ELR (cell line): ENCODE results near the gene PLXDC1.
A peak's percentile ranks its signal among the peaks of the same experiment; 100 is the strongest.
"Not testable (repeated sequence)": the region's sequence is repeated elsewhere in the genome, so short reads cannot be mapped to it uniquely, and the experiment has no call there.

Experiments
- DNase-seq: peaks from one replicate; pipeline ENCODE4 v3.0.0-alpha.2; 2015; ENCODE audit warnings: low read depth

Gene PLXDC1

GRCh38 chr17:39125143-39125875 is 26.1 kb downstream of the PLXDC1 start:
- DNase-seq, result no peak

DNA sequence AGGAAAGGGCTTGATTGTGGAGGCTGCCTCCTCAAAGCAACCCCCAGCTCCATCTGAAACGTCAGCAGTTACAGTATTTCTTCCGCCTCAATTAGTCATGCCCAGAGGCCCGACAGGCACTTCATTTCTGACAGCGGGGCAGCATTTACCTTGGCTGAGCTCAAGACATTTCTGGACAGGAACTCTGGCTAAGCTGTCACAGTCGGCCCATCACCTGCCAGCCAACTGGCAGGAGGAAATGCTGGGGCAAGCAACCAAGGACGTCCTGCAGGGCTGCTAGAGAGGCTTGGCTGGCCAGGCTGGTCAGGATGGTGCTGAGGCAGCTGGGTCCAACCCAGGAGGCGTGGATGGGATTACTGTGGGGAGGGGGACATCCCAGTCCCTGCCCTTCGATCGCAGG is 27.8 kb downstream of the PLXDC1 start:
- DNase-seq, result no peak

GRCh38 chr17:39122991-39123390 is 28.4 kb downstream of the PLXDC1 start:
- no peak for DNase-seq

DNA sequence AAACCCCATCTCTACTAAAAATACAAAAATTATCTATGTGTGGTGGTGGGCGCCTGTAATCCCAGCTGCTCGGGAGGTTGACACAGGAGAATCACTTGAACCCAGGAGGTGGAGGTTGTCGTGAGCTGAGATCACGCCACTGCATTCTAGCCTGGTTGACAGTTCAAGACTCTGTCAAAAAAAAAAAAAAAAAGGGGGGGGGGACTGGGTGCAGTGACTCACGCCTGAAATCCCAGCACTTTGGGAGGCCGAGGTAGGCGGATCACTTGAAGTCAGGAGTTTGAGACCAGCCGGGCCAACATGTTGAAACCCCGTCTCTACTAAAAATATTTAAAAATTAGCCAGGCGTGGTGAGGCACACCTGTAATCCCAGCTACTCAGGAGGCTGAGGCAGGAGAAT is 29.5 kb downstream of the PLXDC1 start:
- DNase-seq, result not testable (repeated sequence)

DNA sequence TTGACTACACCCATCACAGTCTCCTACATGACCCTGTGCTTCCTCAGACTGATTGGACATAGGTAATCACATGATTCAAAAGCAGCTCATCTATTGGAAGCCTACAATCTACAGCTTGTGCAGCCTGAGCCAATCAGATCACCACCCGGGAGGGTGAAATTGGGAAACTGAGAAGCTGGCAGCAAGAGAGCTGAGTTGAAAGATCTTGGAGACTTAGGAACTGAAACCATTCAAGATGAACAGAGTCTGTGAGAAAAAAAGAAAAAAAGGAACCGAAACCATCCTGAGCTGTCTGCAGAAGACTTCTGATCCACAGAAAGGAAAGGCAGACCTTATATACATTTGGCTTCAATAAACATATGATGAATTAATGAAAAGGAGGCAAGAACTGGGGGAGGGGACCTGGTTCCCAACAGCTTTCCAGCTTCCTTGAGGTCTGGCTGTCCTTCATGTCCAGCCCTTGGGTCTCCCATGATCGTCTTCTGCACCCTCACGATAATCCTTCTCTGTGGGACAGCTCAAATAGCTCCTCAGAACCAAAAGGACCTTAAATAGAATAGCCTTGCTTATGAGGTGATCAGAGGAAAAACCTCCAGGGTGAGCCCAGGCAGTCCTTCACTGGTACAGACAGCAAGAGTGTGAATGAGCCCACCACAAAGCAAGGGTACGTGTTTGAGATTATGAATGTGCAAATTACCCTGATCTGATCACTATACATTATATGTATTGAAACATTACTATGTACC is 32.6 kb downstream of the PLXDC1 start:
- no peak for DNase-seq

- DNase-seq, result no peak
These were observed 35.2 kb downstream of the PLXDC1 start for GRCh38 chr17:39116224-39116623.

- peak; percentile 74 for DNase-seq
These were observed 36.3 kb downstream of the PLXDC1 start for GRCh38 chr17:39115135-39115534.

DNA sequence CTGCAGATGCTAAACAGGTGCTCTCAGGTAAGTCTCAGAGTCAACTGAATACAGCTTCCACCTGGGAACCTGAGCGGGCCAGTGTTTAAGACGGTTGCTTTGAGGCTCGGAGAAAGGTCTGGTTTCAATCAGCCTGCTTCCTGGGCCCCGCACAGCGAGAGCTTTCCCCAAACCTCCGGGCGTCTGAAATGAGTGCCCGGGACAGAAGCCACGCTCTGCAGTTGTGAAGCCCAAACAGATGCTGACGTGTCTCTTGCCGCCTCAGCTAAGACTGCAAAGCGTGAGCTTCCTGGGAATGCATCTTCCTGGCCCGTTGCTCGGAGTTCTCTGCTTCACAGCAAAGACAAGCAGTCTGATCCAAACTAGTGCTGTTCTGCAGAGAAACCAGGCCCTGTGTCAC is 36.7 kb downstream of the PLXDC1 start:
- peak; percentile 55 for DNase-seq

DNA sequence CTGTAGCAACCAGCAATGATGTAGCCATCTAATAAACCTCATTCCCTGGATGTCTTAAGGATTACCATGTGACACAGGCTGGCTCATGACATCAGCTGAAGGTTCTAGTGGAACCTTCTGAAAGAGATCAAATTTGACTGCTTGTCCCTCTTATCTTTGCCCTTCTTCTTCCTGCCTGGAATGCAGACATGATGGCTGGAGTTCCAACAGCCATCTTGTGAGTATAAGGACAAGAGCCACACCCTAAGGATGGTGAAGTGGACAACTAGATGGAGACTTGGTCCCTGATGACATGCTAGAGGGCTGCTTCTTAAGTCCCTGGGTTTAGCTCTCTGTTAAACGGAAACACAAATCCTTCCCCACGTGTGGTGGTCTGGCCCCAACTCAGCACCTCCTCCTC is 37.6 kb downstream of the PLXDC1 start:
- DNase-seq, result no peak

GRCh38 chr17:39110435-39111136 is 40.9 kb downstream of the PLXDC1 start:
- no peak for DNase-seq

DNA sequence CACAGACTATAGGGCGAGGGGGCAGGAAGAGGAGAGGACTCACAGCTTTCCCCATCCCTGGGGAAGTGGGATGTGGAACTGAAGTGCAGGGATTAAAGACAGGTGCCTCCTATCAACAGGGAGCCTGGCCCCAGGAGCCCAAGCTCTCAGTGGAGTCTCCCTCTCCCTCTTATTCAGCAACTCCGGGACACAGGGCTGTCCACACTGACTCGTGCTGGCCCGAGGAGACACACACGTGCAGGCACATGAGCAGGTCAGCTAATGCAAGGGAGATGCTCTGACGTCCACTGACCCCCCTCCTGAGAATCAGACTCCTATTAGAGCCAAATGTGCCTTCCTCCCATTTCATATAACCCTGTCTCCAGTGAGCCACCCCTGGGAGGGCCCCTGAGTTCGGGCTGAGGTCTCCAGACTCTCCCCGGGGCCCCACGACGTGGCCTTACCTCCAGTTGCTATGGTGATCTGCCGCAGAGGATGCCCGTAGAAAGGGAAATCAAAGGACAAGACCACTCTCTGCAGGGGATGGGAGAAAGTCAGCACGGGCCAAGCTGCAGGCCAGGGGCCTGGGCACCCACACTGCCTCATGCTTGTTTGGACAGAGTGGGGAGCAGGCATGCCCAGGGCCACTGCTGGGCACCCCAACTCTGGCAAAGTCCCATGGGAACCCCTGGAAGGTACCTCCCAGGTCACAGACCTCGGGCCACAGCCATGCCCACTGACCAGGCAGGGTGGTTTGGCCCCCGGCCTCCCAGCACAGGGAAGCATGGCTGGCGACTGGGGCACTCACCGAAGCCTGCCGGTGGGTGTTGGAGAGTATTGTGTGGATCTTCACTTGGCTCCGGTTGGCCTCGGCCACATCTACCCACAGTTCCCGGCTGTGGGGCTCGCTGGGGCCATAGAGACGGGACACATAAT is 42.7 kb downstream of the PLXDC1 start:
- DNase-seq, result no peak

DNA sequence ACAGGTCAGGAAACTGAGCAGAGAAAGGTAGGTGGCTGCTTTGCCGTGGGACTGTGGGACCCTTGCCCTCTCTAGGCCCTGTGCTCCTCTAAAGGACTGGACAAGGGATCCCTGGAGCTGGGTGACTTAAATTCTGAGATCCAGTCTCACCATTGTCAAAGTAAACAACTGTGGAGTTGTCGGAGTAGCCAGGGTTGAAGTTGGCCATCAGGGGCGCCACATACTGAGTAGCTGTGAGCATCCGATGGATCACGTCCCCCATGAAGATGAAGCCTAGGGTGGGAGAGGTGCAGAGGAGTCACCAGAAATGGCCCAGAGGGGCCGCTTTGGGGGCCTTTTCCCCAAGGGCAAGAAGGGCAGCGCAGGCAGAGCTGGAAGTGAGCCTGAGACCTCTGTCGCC is 43.5 kb downstream of the PLXDC1 start:
- DNase-seq, result no peak

- no peak for DNase-seq
These were observed 44.3 kb downstream of the PLXDC1 start for GRCh38 chr17:39107155-39107554.

GRCh38 chr17:39105705-39106104 is 45.7 kb downstream of the PLXDC1 start:
- DNase-seq, result no peak

DNA sequence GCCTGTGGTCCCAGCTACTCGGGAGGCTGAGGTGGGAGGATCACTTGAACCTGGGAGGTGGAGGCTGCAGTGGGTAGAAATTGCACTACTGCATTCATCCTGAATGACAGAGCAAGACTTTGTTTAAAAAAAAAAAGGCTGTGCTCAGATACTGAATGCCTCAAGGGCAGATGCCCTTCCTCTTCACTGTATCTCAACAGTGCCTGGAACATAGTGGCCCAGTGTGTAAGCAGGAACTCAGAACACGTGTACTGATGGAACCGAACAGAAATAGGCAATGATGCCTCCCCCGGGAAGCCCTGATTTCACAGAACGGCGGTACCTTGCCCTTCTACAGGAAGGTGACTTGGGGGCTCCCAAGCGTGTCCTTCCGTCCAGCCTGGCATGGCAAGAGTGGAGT is 46.8 kb downstream of the PLXDC1 start:
- DNase-seq, result peak; percentile 15

DNA sequence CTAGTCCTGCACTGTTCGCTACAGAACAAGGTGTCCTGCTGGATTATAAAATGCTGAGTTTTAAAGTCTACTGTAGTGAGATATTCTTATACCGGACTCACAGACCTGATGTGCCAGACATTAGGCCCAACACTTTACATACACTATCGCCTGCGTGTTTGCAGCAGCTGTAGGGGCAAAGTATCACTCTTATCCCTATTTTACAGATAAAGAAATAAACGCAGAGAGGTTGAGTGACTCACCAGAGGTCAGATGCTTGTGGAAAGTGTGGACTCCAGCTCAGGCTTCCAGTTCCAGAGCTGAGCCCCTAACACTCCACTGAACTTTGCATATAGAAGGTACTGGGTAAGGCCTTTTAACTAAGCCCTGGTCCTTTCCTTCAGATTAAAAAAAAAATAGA is 47.4 kb downstream of the PLXDC1 start:
- DNase-seq, result peak; percentile 43

DNA sequence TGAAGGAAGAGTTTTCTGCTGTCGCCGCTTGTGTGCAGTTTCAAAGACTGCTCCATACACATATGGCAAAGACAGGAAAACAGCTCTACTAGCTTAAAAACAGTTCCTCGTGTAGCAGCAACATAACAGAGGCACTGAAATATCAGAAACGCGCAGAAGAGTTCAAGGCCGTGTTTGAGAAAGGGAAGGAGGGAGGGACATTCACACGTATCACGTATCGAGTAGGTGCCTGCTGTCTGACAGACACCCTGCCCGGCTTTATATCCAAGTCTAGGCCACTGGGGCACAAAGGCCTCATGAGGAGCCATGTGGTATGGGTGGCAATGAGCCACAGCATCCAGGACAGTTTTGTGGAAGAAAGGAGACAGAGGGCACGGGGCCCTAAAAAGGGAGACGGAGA is 50.3 kb downstream of the PLXDC1 start:
- DNase-seq, result no peak

- no peak for DNase-seq
These were observed 50.9 kb downstream of the PLXDC1 start for GRCh38 chr17:39100530-39100929.

GRCh38 chr17:39099663-39100286 is 51.7 kb downstream of the PLXDC1 start:
- no peak for DNase-seq

- DNase-seq, result no peak
These were observed 52.8 kb downstream of the PLXDC1 start for GRCh38 chr17:39098588-39098987.

- DNase-seq, result no peak
These were observed 53.9 kb downstream of the PLXDC1 start for GRCh38 chr17:39097537-39097936.

DNA sequence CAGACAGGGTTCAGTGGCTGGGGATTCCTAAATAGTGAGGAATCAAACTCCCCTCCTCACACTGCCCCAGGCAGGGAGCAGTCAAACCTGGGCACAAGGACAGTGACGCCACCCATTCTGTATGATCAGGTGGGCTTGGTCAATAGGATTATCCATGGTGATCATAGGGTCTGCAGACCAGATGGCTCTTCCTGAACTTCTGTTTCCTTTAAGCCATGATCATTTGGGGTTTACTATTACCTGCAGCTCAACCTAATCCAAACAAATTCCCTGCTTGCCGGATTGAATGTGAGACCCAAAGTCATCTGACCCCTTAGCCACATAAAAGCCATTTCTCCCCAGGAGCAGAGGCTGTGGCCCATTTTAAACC is 54.3 kb downstream of the PLXDC1 start:
- no peak for DNase-seq
